Ecto neural progenitor cell (in vitro differentiated cells): ENCODE data around the gene MAGED4.
"Not testable (repeated sequence)": the region's sequence is repeated elsewhere in the genome, so short reads cannot be mapped to it uniquely, and the experiment has no call there.

Source experiments
- DNase-seq: peaks from one replicate; pipeline ENCODE4 v3.0.0-alpha.2; 2018; ENCODE audit warnings: low spot score

Gene MAGED4, protein sequence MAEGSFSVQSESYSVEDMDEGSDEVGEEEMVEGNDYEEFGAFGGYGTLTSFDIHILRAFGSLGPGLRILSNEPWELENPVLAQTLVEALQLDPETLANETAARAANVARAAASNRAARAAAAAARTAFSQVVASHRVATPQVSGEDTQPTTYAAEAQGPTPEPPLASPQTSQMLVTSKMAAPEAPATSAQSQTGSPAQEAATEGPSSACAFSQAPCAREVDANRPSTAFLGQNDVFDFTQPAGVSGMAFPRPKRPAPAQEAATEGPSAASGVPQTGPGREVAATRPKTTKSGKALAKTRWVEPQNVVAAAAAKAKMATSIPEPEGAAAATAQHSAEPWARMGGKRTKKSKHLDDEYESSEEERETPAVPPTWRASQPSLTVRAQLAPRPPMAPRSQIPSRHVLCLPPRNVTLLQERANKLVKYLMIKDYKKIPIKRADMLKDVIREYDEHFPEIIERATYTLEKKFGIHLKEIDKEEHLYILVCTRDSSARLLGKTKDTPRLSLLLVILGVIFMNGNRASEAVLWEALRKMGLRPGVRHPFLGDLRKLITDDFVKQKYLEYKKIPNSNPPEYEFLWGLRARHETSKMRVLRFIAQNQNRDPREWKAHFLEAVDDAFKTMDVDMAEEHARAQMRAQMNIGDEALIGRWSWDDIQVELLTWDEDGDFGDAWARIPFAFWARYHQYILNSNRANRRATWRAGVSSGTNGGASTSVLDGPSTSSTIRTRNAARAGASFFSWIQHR

DNA sequence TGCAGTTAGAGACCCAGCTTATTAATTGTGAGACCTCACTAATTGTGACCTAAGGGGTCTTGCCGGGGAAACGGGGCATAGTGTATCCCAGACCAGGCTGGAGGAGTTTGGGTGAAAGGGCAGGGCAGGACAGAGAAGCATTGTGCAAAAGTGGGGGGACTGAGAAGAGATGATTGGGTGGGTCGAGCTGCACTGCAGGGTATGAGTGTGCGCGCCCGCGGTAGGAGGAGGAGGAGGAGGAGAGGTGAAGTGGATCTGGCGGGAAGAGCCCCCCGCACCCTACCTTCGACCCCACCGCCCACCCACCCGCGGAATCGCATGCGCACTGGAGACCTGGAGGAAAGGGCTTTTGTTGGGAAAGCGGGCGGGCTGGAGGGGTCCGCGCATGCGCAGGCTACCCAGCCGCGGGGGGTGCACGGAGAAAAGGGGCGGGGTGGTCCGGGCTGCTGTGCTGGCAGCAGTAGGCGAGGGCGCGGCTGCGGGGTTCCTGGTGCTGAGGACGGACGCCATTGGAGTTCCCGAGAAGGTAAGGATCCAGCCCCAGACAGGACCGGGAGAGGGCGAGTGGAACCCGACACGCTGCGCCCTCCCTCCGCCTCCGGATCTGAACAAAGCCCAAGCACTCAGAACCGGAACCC lies at the start of gene MAGED4:
MAGED4 (plus strand) TSS at position 449 of the 638 bp plus-strand sequence. CDS start 1,035 bp downstream, outside the sequence.
- not testable (repeated sequence) for DNase-seq

DNA sequence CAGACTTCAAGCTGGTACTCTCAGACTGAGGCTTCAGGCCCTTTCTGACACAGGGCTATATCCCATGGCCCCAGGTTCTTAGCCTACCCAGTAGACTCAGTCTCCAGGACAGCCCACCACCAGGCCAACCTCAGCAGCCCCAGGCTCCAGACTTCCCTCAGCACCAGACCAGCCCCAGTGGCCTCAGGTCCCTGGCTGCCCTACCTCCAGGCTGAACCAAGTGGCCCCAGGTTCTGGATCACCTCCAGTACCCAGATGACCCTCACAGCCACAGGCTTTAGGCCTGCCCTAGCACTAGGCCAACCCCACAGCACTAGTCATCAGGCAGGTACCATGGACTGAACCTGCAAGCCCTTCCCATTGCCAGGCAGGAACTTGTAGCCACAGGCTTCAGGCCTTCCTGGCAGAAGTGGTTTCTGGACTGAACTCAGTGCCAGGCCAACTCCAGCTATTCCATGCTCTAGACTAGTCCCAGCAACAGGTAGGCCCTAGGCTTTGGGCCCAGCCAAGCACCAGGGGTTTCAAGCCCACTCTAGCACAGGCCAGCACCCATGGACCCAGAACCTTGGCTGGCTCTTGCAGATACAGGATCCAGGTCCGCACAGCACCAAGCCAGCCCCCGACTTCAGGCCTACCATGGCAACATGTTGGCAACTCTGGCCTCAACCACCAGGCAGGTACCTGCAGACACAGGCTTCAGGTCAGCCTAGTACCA lies 45.7 kb upstream of the MAGED4 start:
- no peak for DNase-seq

DNA sequence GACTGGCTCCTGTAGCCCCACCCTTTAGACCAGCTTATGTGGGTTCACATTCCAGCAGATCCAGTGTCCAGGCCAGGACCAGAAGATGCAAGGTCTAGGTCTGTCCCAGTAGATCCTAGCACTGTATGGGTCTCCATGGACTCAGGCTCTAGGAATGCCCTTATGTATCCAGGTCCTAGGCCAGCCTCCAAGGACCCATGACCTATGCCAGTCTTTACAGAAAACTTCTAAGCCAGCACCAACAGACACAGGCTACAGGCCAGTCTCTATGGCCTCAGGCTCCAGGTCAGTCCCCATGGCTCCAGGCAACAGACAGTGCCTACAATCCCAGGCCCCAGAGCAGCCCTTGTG lies 45.2 kb upstream of the MAGED4 start:
- DNase-seq: no peak

DNA sequence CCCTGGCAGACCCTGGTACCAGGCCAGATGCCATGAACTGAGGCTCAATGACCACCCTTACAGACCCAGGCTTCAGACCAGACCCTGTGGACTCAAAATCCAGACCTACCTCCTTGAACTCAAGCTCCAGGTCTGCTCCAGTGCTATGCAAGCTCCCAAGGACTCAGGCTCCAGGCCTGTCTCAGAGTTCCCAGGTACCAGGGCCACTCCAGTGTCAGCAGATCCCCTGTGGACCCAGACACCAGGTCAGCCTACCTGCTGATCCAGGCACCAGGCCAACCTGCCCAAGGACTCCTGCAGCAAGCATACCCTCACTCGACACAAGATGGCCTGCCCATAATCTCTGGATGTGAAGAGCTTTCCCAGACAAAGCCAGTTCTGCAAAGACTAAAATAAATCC lies 44.7 kb upstream of the MAGED4 start:
- no peak for DNase-seq

DNA sequence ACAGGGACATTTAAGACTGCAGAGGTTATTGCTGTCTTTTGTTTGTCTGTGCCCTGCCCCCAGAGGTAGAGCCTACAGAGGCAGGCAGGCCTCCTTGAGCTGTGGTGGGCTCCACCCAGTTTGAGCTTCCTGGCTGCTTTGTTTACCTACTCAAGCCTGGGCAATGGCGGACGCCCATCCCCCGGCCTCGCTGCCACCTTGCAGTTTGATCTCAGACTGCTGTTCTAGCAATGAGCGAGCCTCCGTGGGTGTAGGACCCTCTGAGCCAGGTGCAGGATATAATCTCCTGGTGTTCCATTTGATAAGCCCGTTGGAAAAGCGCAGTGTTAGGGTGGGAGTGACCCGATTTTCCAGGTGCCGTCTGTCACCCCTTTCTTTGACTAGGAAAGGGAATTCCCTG lies 34.0 kb upstream of the MAGED4 start:
- DNase-seq: not testable (repeated sequence)

DNA sequence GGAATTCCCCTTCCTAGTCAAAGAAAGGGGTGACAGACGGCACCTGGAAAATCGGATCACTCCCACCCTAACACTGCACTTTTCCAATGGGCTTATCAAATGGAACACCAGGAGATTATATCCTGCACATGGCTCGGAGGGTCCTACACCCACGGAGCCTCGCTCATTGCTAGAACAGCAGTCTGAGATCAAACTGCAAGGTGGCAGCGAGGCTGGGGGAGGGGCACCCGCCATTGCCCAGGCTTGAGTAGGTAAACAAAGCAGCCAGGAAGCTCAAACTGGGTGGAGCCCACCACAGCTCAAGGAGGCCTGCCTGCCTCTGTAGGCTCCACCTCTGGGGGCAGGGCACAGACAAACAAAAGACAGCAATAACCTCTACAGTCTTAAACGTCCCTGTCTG lies 24.5 kb upstream of the MAGED4 start:
- DNase-seq: not testable (repeated sequence)

DNA sequence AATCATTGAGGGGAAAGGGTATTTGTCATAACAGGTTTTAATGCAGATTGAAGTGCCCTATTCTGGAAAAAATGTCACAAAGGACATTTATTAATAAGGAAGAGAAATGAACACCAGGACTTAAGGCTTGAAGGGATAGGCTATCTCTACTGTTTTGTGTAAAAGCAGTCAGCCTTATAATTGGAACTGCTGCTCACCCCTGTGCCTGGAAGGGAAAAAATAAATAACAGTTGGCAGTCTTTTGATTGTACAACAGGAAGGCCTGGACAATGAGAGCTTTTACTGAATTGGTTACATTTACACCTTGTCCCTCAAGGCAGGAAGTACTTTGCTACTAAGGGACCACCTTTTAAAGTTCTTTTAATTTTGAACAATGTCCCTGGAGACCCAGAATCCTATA lies 17.8 kb upstream of the MAGED4 start:
- no peak for DNase-seq

DNA sequence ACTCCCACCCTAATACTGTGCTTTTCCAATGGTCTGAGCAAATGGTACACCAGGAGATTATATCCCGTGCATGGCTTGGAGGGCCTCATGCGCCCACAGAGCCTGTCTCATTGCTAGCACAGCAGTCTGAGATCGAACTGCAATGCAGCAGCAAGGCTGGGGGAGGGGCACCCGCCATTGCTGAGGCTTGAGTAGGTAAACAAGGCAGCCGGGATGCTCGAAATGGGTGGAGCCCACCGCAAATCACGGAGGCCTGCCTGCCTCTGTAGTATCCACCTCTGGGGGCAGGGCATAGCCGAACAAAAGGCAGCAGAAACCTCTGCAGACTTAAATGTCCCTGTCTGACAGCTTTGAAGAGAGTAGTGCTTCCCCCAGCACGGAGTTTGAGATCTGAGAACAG lies 13.6 kb upstream of the MAGED4 start:
- DNase-seq: not testable (repeated sequence)

DNA sequence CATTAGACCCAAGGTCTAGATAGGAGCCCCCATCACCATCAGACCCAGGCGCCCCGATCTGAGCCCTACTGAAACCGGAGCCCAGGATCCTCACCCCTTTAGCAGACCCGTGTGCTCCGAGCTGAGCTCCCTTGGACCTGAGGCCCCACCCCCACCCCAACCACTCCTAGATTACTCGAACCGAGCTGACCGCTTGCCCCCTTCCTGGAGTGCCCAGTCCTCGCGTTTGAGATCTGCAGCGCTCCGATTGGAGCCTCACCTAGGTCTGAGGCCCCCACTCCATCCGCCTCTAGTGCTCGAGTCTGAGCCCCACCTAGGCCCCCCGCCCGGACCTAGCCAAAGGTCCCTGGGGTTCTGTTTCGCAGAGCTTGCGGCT lies 378 bp downstream of the MAGED4 start:
- DNase-seq: not testable (repeated sequence)

DNA sequence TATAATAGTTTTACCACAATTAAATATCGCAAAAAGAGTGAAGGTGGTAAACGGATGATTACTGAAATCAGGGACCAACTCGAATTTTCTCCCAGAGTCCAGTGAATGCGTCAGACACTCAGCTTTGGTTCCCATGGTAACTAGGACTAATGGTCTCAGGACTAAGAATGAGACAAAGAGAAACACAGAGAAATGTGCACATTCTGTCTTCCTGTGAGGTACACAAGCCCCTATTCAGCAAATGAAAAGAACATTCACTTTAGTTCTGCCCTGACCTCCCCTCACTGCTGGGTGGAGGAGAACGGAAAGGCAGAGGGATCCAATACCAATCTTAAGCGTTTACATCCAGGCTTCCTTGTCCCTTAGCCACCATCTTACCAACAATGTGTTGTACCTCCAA lies 26.7 kb downstream of the MAGED4 start:
- DNase-seq: not testable (repeated sequence)

DNA sequence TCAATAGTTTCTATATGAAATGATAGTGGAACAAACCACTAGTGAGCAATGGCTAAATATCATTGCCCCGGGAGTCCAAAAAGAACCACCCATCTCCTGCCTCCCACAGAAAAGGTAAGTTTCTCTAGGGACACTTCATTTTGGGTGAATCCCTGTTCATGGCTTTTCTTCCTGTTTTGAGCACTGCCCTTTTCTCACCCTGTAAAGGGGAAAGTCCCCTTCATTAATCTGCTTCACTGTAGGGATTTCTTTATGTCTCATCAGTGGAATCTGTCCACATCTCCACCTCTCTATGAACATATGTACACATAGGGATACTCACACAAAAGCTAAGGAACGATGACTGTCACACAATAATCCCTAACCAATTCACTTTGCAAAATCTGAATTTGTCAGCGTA lies 28.6 kb downstream of the MAGED4 start:
- no peak for DNase-seq

DNA sequence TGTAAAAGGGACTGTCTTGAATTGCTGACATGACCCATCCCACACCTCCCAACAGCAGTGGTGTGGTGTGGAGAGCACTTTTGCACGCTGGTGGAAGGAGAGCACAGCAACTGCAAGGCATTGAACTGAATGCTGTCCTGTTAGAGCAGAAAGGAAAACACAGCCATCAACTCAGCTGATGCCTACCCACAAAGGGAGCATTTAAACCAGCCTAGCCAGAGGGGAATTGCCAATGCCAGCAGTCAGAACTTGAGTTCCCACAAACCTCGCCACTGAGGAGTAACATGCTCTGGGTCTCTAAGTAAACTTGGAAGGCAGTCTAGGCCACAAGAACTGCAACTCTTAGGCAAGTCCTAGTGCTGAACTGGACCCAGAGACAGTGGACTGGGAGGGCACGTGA lies 31.9 kb downstream of the MAGED4 start:
- DNase-seq: no peak

DNA sequence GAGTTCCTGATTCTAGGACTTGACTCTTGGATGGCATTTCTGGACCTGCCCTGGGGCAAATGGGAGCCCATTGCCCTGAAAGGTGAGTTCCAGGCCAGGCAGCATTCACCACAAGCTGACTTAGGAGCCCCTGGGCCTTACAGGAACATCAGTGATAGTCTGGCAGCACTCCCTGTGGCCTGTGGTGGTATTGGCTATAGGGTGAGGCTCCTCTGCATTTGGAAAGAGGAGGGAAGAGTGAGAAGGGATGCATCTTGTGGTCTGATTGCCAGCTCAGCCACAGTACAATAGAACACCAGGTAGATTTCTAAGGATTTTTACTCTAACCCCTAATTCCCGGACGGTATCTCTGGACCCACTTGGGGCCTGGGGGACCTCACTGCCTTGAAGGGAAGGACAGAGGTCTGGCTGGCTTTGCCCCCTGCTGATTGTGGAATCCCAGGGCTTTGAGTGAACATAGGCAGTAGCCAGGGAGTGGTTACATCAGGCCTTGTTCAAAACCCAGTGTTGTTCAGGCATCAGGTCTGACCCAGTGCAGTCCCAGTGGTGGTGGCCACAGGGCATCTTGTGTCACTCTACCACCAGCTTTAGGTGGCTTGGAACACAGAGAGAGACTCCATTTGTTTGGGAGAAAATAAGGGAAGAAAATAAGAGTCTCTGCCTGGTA lies 32.9 kb downstream of the MAGED4 start:
- peak; percentile 51 for DNase-seq

DNA sequence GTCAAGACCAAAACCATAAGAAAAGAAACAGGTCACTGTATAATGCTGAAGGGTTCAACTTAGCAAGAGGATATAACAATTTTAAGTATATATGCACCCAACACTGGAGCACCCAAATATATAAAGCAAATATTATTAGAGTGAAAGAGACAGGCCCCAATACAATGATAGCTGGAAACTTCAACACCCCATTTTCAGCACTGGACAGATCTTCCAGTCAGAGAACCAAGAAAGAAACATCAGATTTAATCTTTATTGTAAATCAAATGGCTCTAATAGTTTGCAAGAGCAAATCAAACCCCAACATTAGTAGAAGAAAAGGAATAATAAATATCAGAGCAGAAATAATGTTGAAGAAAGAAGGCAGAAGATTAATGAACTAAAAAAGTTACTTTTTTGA lies 36.2 kb downstream of the MAGED4 start:
- no peak for DNase-seq
